ENCODE data around the gene NMB.
"Not testable (repeated sequence)": the region's sequence is repeated elsewhere in the genome, so short reads cannot be mapped to it uniquely, and the experiment has no call there.

The NMB gene

GRCh38 chr15:84654689-84655453 lies 3.1 kb downstream of the NMB start:
- DNase-seq: peak; percentile 83 to 88

- DNase-seq: peak; percentile 94 to 99
These were observed 3.9 kb downstream of the NMB start, which contains the start of gene WDR73 for GRCh38 chr15:84653910-84654688. Gene WDR73 (minus strand): TSS chr15:84654283. CDS start chr15:84654274, 9 bp downstream.

DNA sequence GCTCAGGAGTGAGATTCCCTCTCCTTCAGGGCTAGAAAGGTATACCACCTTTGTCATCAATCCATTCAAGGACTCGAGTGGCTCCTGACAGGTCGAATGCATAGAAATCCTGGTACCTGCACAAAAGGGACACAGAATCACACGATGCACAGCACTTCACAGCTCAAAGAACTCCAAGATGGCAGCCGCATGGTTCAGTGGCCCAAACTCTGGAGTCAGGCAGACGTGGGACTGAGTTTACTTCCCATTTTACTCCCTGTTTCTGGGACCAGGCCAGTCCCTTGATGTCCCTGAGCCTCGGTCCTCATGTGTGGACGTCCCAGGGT lies 4.5 kb downstream of the NMB start:
- no peak for DNase-seq

DNA sequence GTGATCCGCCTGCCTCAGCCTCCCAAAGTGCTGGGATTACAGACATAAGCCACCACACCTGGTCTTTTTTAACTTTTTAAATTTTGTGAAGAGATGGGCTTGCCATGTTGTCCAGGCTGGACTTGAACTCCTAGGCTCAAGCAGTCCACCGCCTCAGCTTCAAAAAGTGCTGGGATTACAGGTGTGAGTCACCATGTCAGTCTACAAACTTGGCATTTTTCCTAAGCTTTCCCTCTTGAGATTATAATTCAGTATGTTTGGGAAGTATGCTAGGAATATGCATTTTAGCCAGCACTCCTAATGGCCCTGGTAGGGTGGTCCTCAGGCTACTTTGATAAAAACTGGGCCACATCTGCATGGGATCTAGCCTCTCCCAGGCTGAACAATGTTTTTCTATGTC lies 8.3 kb downstream of the NMB start:
- no peak for DNase-seq

DNA sequence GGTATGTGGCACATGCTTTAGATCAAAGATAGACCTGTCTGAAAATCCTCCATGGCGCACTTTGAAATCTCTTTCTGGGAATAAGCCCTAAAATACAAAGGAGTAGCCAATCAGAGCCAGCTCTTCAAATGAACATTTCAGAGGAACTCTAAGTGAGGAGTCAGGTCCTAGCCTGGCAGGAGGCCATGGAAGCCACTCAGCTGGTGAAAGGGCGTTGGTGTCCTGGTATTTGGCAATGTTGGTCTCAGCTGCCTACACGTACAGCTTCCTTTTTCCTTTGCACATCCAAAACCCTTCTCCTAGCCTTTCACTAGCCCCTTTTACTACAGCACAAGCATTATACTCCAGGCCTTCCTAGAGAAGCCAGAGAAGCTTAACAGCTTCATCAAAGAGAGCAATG lies 9.5 kb downstream of the NMB start:
- DNase-seq: no peak

DNA sequence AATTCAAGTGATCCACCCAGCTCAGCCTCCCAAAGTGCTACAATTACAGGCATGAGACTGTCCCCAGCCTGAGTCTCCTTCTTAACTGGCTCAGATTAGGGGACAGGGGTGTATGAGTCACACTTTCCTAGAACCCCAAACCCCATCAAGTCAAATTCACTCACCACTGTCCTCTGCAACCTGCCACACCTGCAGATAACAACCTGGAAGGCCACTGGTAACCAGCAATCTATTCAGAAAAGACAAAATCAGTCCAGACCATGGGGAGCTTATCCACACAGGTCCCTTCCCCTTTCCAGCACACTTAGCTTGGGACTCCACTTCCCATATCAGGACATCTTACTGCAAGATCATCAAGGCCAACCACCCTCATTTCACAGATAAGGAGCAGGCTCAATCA lies 10.3 kb downstream of the NMB start:
- no peak for DNase-seq

DNA sequence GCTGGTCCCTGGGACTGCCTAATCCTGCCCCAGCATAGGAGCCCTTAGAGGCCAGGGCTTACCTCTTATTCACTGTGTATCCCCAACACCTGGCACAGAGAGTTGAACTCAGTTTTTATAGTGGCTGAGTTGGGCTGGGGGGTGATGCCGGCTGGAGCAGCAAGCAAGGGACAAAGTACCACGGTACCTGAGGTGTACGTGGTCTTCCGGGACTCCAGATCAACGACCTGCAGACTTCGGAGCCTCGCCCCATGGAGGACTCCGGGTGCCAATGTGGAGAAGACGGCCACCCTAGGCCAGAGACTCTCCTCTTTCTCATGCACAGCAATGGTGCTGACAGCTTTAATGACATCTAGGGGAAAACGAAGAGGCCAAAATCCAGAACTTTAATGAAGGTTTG lies 12.0 kb downstream of the NMB start:
- DNase-seq: no peak

DNA sequence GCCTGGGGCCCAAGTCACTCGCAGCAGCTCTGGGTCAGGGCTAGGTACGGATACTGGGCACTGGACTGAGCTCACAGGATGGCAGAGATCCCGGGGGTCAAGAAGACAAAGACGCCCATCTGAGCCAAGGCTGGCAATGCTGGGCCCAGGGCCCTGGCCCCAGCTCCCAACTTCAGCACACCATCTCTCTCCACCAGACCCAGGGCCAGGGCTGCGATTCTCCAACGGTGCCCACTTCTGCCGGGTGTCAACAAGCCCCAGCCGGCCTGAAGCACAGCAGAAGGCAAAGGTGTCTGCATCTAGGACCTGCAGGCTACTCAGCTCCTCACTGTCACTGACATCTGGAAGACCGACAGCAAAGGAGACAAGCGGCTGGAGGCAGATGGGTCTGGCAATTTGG lies 12.5 kb downstream of the NMB start:
- no peak for DNase-seq

DNA sequence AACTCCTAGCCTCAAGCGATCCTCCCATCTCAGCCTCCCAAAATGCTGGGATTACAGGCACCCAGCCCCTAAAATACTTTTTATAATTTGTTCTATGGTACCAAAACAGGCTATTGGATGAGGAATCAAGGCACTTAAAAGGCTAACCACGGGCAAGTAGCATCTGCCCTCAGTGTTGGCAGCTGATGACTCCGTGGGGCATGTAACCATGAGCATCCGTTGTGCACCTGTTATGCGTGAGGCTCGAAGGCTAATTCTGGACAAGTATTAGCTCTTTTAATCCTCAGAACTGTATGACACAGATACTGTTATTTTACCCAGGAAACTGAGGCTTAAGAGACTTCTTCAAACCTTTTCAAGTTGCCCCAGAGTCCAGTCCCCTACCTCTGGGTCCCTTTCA lies 14.2 kb downstream of the NMB start:
- no peak for DNase-seq

GRCh38 chr15:84642640-84643039 lies 15.4 kb downstream of the NMB start:
- not testable (repeated sequence) for DNase-seq

DNA sequence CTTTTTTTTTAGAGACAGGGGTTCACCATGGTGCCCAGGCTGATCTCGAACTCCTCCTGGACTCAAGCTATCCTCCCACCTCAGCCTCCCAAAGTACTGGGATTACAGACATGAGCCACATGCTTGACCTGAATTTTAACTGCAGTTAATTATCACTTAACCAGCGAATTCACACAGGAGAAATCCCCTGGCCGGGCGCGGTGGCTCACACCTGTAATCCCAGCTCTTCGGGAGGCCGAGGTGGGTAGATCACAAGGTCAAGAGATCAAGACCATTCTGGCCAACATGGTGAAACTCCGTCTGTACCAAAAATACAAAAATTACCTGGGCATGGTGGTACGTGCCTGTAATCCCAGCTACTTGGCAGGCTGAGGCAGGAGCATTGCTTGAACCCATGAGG lies 16.1 kb downstream of the NMB start:
- DNase-seq: not testable (repeated sequence)

DNA sequence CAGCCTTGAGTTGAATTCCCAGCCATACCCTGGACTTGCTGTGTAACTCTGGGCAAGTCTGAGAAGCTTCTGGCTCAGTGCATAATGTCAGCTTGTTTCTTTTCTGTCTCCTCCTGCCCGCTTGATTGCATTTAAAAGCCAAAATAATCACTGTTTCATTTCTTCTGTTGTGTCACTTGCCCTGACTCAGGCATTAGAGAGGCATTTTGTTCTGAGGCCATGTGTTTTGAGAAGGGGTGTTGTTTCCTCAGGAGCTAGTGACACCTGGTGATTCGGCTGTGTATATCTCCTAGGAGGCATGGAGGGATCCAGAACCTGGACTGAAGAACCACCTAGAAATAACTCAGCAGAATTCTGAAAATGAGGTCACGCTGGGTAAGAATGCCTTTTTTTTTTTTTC lies 19.9 kb downstream of the NMB start:
- peak in 1 of 2 donors; percentile 62 for DNase-seq

DNA sequence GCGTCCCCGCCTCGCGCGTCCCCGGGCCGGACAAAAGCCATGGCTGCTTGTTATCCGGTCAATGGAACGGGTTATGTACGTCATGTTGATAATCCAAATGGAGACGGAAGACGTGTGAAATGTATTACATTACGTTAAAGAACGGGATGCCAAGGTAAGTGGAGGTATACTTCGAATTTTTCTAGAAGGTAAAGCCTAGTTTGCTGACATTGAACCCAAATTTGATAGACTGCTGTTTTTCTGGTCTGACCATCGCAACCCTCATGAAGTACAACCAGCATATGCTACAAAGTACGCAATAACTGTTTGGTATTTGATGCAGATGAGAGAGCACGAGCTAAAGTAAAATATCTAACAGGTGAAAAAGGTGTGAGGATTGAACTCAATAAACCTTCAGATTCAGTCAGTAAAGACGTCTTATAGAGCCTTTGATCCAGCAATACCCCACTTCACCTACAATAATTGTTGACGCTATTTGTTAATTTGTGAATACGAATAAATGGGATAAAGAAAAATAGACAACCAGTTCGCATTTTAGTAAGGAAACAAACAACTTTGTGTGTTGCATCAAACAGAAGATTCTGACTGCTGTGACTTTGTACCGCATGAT lies 23.7 kb downstream of the NMB start:
- no peak for DNase-seq

GRCh38 chr15:84633311-84634227 lies 24.4 kb downstream of the NMB start:
- DNase-seq: peak; percentile 45 to 77

GRCh38 chr15:84631706-84632272 lies 26.2 kb downstream of the NMB start:
- DNase-seq: no peak

DNA sequence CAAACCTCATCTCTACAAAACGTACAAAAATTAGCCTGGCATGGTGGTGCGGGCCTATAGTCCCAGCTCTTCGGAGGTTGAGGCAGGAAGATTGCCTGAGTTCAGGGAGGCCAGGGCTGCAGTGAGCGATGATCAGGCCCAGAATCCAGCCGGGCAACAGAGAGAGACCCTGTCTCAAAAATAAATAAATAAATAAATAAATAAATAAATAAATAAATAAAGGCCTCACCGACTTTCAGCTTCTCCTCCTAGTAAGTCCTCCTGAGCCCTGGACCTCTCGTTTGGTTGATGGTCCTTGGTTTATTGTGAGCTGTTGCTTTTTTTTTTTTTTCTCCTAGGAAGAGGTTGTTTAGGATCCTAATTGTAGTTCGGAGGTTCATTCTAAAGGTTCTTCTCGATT lies 29.0 kb downstream of the NMB start:
- no peak for DNase-seq

DNA sequence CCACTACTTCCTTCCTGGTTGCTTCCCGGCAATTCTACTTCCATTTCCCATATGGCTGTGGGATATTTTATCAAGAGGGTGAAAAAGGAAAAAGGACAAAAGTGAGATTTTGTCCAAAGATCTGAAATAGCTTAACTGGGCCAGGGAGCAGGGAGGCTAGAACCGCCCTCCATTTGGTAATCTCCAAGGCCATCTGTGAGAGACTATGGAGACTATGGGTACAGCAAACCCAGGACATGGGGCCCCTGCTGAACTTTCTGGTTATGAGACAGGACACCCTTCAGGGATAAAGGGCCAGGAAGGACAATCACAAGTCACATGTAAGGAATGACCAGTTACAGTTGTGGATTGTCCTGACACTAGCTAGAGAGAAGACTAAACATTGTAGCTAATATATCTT lies 32.9 kb downstream of the NMB start:
- DNase-seq: no peak

- DNase-seq: no peak
These were observed 33.6 kb downstream of the NMB start for GRCh38 chr15:84624359-84624758.

DNA sequence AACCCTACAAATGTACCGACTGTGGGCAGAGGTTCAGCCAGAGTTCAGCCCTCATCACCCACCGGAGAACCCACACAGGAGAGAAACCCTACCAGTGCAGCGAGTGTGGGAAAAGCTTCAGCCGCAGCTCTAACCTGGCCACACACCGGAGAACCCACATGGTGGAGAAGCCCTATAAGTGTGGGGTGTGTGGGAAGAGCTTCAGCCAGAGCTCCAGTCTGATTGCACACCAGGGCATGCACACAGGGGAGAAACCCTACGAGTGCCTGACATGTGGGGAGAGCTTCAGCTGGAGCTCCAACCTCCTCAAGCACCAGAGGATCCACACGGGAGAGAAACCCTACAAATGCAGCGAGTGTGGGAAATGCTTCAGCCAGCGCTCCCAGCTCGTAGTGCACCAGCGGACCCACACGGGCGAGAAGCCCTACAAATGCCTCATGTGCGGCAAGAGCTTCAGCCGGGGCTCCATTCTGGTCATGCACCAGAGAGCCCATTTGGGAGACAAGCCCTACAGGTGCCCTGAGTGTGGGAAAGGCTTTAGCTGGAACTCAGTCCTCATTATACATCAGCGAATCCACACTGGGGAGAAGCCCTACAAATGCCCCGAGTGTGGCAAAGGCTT lies 36.5 kb downstream of the NMB start:
- DNase-seq: no peak

DNA sequence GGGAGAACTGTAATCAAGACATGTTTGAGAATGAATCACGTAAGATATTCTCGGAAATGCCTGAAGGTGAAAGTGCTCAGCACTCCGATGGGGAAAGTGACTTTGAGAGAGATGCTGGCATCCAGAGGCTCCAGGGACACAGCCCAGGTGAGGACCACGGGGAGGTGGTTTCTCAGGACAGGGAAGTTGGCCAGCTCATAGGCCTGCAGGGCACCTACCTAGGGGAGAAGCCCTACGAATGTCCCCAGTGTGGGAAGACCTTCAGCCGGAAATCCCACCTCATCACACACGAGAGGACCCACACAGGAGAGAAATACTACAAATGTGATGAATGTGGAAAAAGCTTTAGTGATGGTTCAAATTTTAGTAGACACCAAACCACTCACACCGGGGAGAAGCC lies 37.4 kb downstream of the NMB start:
- no peak for DNase-seq

DNA sequence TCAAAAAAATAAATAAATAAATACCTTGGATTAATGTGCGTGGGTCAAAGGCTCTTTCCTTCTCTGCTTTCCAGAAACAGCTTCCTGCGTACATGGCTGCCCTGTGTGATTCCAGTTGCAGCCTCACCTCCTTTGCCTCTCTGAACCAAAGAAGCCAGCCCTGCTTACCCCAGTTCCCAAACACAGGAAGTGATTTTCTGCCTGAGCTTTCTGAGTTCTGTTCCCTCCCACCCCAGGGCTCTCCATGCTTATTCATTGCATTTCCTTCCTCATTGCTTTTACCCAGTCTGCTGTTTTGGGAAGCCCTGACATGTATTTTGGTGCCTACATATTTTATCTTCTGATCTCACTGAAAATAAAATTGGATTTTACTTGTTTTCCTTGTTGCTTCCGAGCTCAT lies 41.8 kb downstream of the NMB start:
- DNase-seq: no peak

DNA sequence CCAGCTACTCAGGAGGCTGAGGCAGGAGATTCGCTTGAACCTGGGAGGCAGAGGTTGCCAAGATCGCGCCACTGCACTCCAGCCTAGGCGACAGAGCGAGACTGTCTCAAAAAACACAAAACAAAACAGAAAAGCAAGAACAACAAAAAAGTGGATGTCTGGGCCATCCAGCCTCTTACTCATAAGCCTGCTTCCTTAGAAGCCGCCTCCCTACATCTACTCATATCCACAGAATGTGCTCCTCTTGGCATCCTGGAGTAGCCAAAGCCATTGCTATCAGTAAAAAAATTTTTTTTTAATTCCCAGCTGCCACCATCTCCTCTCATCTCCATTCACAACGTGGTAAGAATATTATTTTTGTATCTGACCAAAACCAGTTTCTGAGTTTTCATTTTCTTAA lies 46.4 kb downstream of the NMB start:
- no peak for DNase-seq
